LNCaP clone FGC (cell line): Measurements from ENCODE around the gene SCN2A.
A peak's percentile ranks its signal among the peaks of the same experiment; 100 is the strongest.

Experiments used
- DNase-seq: peaks from one replicate; pipeline ENCODE4 v3.0.0-alpha.2; 2011; ENCODE audit warnings: low read depth
- H3K4me3 ChIP-seq: 2 replicates; pipeline ENCODE4 v1.5.1; 2011; ENCODE audit warnings: mild to moderate bottlenecking, low read depth, low read length, control low read depth
- CTCF ChIP-seq: IDR thresholded peaks from 2 replicates; pipeline ENCODE4 v1.5.1; 2012; ENCODE audit warnings: mild to moderate bottlenecking; ENCODE audit not compliant: control insufficient read depth, insufficient read depth; ENCODE audit errors: extremely low read depth

Gene SCN2A

GRCh38 chr2:165402162-165402561 is 162.9 kb downstream of the SCN2A start:
- TF ChIP-seq CTCF: no peak
- H3K4me3 ChIP-seq: no peak overlapping the region
- DNase-seq: peak; percentile 57

GRCh38 chr2:165406173-165406572 is 167.0 kb downstream of the SCN2A start:
- peak; percentile 50 for DNase-seq
- no peak; the same call in 1 of the 2 replicates for TF ChIP-seq CTCF
- no peak overlapping the region for H3K4me3 ChIP-seq

DNA sequence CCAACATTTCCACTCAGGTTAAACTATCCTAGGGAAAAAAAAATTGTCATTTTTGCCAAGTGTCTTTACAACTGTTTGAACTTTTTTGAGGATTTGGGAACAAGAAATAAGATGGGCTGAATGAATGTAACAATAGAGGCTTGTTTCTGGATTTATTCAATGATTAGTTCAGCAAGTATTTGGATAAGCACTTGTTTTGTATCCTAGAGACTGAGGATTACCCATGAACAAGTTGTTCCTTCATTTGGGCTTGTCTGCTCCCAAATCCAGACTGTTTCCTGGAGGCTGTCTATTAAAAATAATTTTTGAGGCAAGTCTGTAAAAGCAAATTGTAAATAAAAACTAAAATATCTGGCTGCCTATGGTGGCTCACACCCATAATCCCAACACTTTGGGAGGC is 168.3 kb downstream of the SCN2A start:
- no peak for DNase-seq
- no peak for TF ChIP-seq CTCF
- no peak overlapping the region for H3K4me3 ChIP-seq

- DNase-seq: peak; percentile 95
- H3K4me3 ChIP-seq: no peak overlapping the region
- TF ChIP-seq CTCF: no peak
These were observed 169.0 kb downstream of the SCN2A start for GRCh38 chr2:165408186-165408585.

DNA sequence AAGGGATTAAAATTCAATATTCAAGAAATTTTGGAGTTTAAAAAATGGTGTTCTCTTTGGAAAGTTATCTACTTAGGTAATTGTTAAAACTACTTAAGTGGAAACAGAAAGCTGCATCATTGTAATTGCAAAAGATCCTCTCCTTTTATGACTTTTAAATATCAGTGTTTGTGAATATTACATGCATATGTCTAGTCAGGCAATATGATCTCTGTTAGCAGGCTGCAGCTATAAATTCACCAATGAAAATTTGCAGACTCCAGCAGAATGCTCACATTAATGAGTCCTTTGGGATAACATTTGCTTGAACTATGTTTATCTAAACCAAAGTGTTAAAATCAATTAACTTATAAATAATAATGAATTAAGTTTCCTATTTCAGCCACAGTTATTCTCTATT is 171.1 kb downstream of the SCN2A start:
- DNase-seq: no peak
- H3K4me3 ChIP-seq: no peak overlapping the region
- no peak for TF ChIP-seq CTCF

GRCh38 chr2:165414187-165414586 is 175.0 kb downstream of the SCN2A start:
- no peak for TF ChIP-seq CTCF
- DNase-seq: no peak
- H3K4me3 ChIP-seq: no peak overlapping the region

DNA sequence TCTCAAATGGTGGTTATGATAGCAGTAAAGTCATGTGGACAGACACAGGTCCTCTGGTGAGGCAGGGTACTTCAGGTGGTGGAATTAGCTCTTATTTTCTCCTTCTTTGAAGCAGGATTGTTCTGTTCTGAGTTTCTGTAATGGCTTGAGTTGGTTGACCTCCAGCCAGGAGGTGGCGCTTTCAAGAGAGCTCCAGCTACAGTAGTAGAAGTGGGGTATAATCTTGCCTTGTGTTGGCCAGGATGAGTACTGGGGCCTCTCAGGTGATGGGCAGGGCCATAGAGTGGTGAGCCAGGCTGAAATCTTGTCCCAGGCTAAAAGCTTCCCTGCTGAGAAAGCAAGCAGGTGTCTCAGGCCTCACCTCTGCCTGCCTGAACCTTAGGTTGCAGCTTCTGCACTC is 177.8 kb downstream of the SCN2A start:
- TF ChIP-seq CTCF: 0 out of 2 replicates have a peak, but pooled peaks have one; percentile 4
- no peak overlapping the region for H3K4me3 ChIP-seq
- DNase-seq: no peak
